ENCODE results near the gene INTS14.

Gene INTS14

GRCh38 chr15:65530318-65531111 lies 80.4 kb downstream of the INTS14 start, which contains the start of gene HACD3:
Gene HACD3, plus strand, starts transcription at chr15:65530463. Its CDS starts 169 bp downstream, at chr15:65530632.
- TF ChIP-seq CTCF (conservative IDR thresholded peaks at IDR 0.05; ENCODE audit: control insufficient read depth, insufficient read depth, low read depth, low read length), result no peak
- peak within 1 kb of the TSS; percentile 77 for H3K4me3 ChIP-seq (ENCODE audit: control insufficient read depth, low read depth, low read length)
- peak; percentile 62 for DNase-seq (ENCODE audit: low read depth)

- DNase-seq (ENCODE audit: low read depth), result no peak
- TF ChIP-seq CTCF (conservative IDR thresholded peaks at IDR 0.05; ENCODE audit: control insufficient read depth, insufficient read depth, low read depth, low read length), result no peak
- peak overlapping the region; percentile 77 for H3K4me3 ChIP-seq (ENCODE audit: control insufficient read depth, low read depth, low read length)
These were observed 81.1 kb downstream of the INTS14 start for GRCh38 chr15:65529762-65530317.
